Esophagus squamous epithelium (tissue), 5 donors: ENCODE data around the gene COL4A1. TPM values are rescaled to one million over a fixed set of nuclear protein-coding genes. Genes with fewer than 3 reads are reported as not detected.

Source experiments
- DNase-seq: peaks from one replicate; lab custom pipeline; 2025; lab: John Stamatoyannopoulos, UW
- H3K27ac ChIP-seq, 4 donors: fragments of 200-600 bp; sonication (generic); one replicate each; pipeline ENCODE4 v1.5.1; 2016 to 2019; ENCODE audit warnings: mild to moderate bottlenecking in 1 of 4
- H3K27me3 ChIP-seq, 4 donors: fragments of 200-600 bp; sonication (generic); 1 replicate in 3 of 4; 2 replicates in 1 of 4; pipeline versions ENCODE4 v1.5.1 to v1.6.0; 2017 to 2021; ENCODE audit warnings: antibody characterized with exemption in 1 of 4
- H3K36me3 ChIP-seq, 3 donors: fragments of 200-600 bp; sonication (generic); one replicate each; pipeline ENCODE4 v1.5.1; 2016 to 2019
- H3K4me1 ChIP-seq, 3 donors: fragments of 200-600 bp; sonication (generic); one replicate each; pipeline ENCODE4 v1.5.1; 2017 to 2019
- H3K4me3 ChIP-seq, 4 donors: fragments of 200-600 bp; sonication (generic); 1 replicate in 3 of 4; 2 replicates in 1 of 4; pipeline ENCODE4 v1.5.1; 2016 to 2019; ENCODE audit warnings: mild to moderate bottlenecking in 2 of 4, moderate library complexity in 1 of 4
- H3K9me3 ChIP-seq, 3 donors: fragments of 200-600 bp; sonication (generic); one replicate each; pipeline ENCODE4 v1.5.1; 2016 to 2019
- CTCF ChIP-seq, 6 experiments: fragments of 450-650 bp in 4 of 6; fragments of 200-600 bp in 2 of 6; sonication (generic) in 2 of 6; IDR thresholded peaks; one replicate each; pipeline ENCODE4 v1.5.1; 2016 to 2019; ENCODE audit warnings: antibody characterized with exemption in 6 of 6, mild to moderate bottlenecking in 4 of 6, moderate library complexity in 4 of 6
- POLR2A ChIP-seq, 4 donors: fragments of 450-650 bp; IDR thresholded peaks; one replicate each; pipeline ENCODE4 v1.6.1; 2017; ENCODE audit warnings: antibody characterized with exemption in 4 of 4, mild to moderate bottlenecking in 4 of 4, moderate library complexity in 3 of 4
- WGBS, 2 donors: methylation state at CpG; one replicate each; pipeline ENCODE4 v1.1.5; 2018; 5-methylcytosine and 5-hydroxymethylcytosine counted together
- intact Hi-C: fragments of 100-400 bp; cut with DNase I; formaldehyde crosslinking; loops from one replicate; pipeline ENCODE4 v1.15.0; 2022
- total RNA-seq, 4 donors: library from RNA; depleted of rRNA; stranded (reverse); fragments of >200 nt; gene quantifications; one replicate each; pipeline ENCODE4 v1.1.0, GENCODE V29; 2016
- donor health status: DM: yes; HTN: yes; CAD: no.

Gene COL4A1
- total RNA-seq, 4 donors from 2014 or later: 8.9 to 97.1 (median 40.2) TPM

- no peaks in the 10 kb centered on the region for H3K9me3 ChIP-seq
- H3K27me3 ChIP-seq: no peaks in the 10 kb centered on the region
- H3K36me3 ChIP-seq: no peaks in the 10 kb centered on the region
- no peak for DNase-seq
- H3K27ac ChIP-seq: peak overlapping the region in 3 of 4 donors; percentile 58 to 72 (median 64)
- H3K4me3 ChIP-seq: no peak overlapping the region
- WGBS, 2 donors: 76% methylated on average over 6 to 7 of the region's 7 CpGs
- H3K4me1 ChIP-seq: peaks cover 0 to 69% (median 19%) of the 10 kb centered on the region in 3 donors
- no peak for TF ChIP-seq CTCF (IDR thresholded peaks at IDR 0.05)
- TF ChIP-seq POLR2A (IDR thresholded peaks at IDR 0.05): no peak
- intact Hi-C loops: no loop called here
Observed at GRCh38 chr13:110280985-110281688, 25.8 kb downstream of the COL4A1 start.

GRCh38 chr13:110280231-110280813 lies 26.6 kb downstream of the COL4A1 start:
- no peak for DNase-seq
- no peak for TF ChIP-seq POLR2A (IDR thresholded peaks at IDR 0.05)
- no peak for TF ChIP-seq CTCF (IDR thresholded peaks at IDR 0.05)
- Histone ChIP-seq H3K4me1 (peaks cover 0 to 74% (median 15%) of the 10 kb centered on the region in 3 donors), H3K27me3 (no peaks in the 10 kb centered on the region), H3K36me3 (no peaks in the 10 kb centered on the region), H3K27ac (peak overlapping the region in 3 of 4 donors; percentile 58 to 72 (median 64)), H3K9me3 (no peaks in the 10 kb centered on the region), H3K4me3 (no peak overlapping the region)
- WGBS, 2 donors: 67% methylated on average over 9 of the region's 9 CpGs
- intact Hi-C loops: no loop called here

GRCh38 chr13:110279684-110280083 lies 27.3 kb downstream of the COL4A1 start:
- H3K4me3 ChIP-seq: no peak overlapping the region
- WGBS, 2 donors: 71 to 82% methylated on average over 4 of the region's 4 CpGs
- peaks cover 0 to 72% (median 15%) of the 10 kb centered on the region in 3 donors for H3K4me1 ChIP-seq
- H3K9me3 ChIP-seq: no peaks in the 10 kb centered on the region
- DNase-seq: no peak
- H3K27ac ChIP-seq: peak overlapping the region in 3 of 4 donors; percentile 58 to 72 (median 64)
- H3K36me3 ChIP-seq: no peaks in the 10 kb centered on the region
- no peaks in the 10 kb centered on the region for H3K27me3 ChIP-seq
- intact Hi-C loops: no loop called here
- TF ChIP-seq POLR2A (IDR thresholded peaks at IDR 0.05) (no peak), CTCF (IDR thresholded peaks at IDR 0.05) (no peak)

- H3K27me3 ChIP-seq: no peaks in the 10 kb centered on the region
- no peaks in the 10 kb centered on the region for H3K36me3 ChIP-seq
- H3K4me3 ChIP-seq: no peak overlapping the region
- H3K4me1 ChIP-seq: peaks cover 0 to 72% (median 15%) of the 10 kb centered on the region in 3 donors
- TF ChIP-seq POLR2A (IDR thresholded peaks at IDR 0.05) (no peak), CTCF (IDR thresholded peaks at IDR 0.05) (no peak)
- intact Hi-C loops: no loop called here
- no peak for DNase-seq
- H3K27ac ChIP-seq: peak overlapping the region in 1 of 4 donors; percentile 58
- H3K9me3 ChIP-seq: no peaks in the 10 kb centered on the region
- WGBS, 2 donors: 82 to 86% methylated on average over 7 of the region's 7 CpGs
Observed at GRCh38 chr13:110278859-110279258, 28.1 kb downstream of the COL4A1 start.

GRCh38 chr13:110277357-110277975 lies 29.5 kb downstream of the COL4A1 start:
- no peaks in the 10 kb centered on the region for H3K36me3 ChIP-seq
- TF ChIP-seq CTCF (IDR thresholded peaks at IDR 0.05) (no peak), POLR2A (IDR thresholded peaks at IDR 0.05) (no peak)
- H3K4me1 ChIP-seq: peaks cover 0 to 73% (median 15%) of the 10 kb centered on the region in 3 donors
- no peak overlapping the region for H3K4me3 ChIP-seq
- H3K27ac ChIP-seq: peak overlapping the region in 3 of 4 donors; percentile 35 to 67 (median 39)
- intact Hi-C loops: no loop called here
- no peak for DNase-seq
- 56 to 68% methylated on average over 5 of the region's 5 CpGs for WGBS, 2 donors
- no peaks in the 10 kb centered on the region for H3K9me3 ChIP-seq
- H3K27me3 ChIP-seq: no peaks in the 10 kb centered on the region
